PC-9 (cell line): ENCODE measurements around the gene CRABP2. TPM values are rescaled to one million over a fixed set of nuclear protein-coding genes. Genes with fewer than 3 reads are reported as not detected.

Source experiments
- BruUV-seq: library from RNA; stranded (reverse); fragments of 400-500 nt; replicated peaks from 2 replicates; lab custom pipeline; 2021; lab: Mats Ljungman, UMichigan
- CTCF ChIA-PET: fragments of 300-600 bp; sonication (Branson Sonifier 250); formaldehyde crosslinking; loops from one replicate; lab custom pipeline; 2022; ENCODE audit warnings: antibody characterized with exemption; lab: Charles Lee
- POLR2A ChIA-PET: fragments of 300-600 bp; sonication (Branson Sonifier 250); formaldehyde crosslinking; loops from one replicate; lab custom pipeline; 2022; ENCODE audit warnings: antibody characterized with exemption; ENCODE audit not compliant: unreplicated experiment; lab: Charles Lee
- DNase-seq, 2 experiments: peaks; one replicate each; pipeline versions ENCODE4 v3.0.0 to v3.0.0-alpha.2; 2015 to 2022; ENCODE audit warnings: mixed read lengths in 1 of 2
- H2AFZ ChIP-seq: fragments of 200-600 bp; sonication (generic); 2 replicates; pipeline ENCODE4 v1.8.1; 2017; ENCODE audit warnings: antibody characterized with exemption
- H3F3A ChIP-seq: fragments of 200-600 bp; sonication (generic); 2 replicates; pipeline ENCODE4 v1.8.1; 2017; ENCODE audit warnings: antibody characterized with exemption, mild to moderate bottlenecking, low read depth; ENCODE audit not compliant: insufficient read depth
- H3K27ac ChIP-seq: fragments of 200-600 bp; sonication (generic); 2 replicates; pipeline ENCODE4 v1.6.1; 2016; ENCODE audit warnings: mixed run types
- H3K27me3 ChIP-seq: fragments of 200-600 bp; sonication (generic); 2 replicates; pipeline ENCODE4 v1.6.1; 2016; ENCODE audit warnings: low read depth, mixed run types; ENCODE audit not compliant: insufficient read depth
- H3K36me3 ChIP-seq: fragments of 200-600 bp; sonication (generic); 2 replicates; pipeline ENCODE4 v1.6.1; 2016; ENCODE audit warnings: low read depth, mixed run types
- H3K4me1 ChIP-seq: fragments of 200-600 bp; sonication (generic); replicated peaks from 2 replicates; pipeline ENCODE4 v1.6.1; 2016; ENCODE audit warnings: mixed run types; ENCODE audit not compliant: insufficient read depth
- H3K4me2 ChIP-seq: fragments of 200-600 bp; sonication (generic); 2 replicates; pipeline ENCODE4 v1.6.1; 2017; ENCODE audit warnings: mixed run types
- H3K4me3 ChIP-seq: fragments of 200-600 bp; sonication (generic); 2 replicates; pipeline ENCODE4 v1.6.1; 2016; ENCODE audit warnings: mixed run types
- H3K79me2 ChIP-seq: fragments of 200-600 bp; sonication (generic); 2 replicates; pipeline ENCODE4 v1.6.1; 2017; ENCODE audit warnings: low read depth, mixed run types
- H3K9me2 ChIP-seq: fragments of 200-600 bp; sonication (generic); 2 replicates; pipeline ENCODE4 v1.8.1; 2017; ENCODE audit warnings: mild to moderate bottlenecking; ENCODE audit not compliant: insufficient read depth
- H3K9me3 ChIP-seq: fragments of 200-600 bp; sonication (generic); 2 replicates; pipeline ENCODE4 v1.8.1; 2016; ENCODE audit warnings: low read depth; ENCODE audit not compliant: insufficient read depth
- H4K20me1 ChIP-seq: fragments of 200-600 bp; sonication (generic); 2 replicates; pipeline ENCODE4 v1.8.1; 2017; ENCODE audit not compliant: insufficient read depth
- CTCF ChIP-seq: fragments of 200-600 bp; sonication (generic); conservative IDR thresholded peaks from 2 replicates; pipeline ENCODE4 v1.6.1; 2017; ENCODE audit warnings: mixed run types, antibody characterized with exemption, mild to moderate bottlenecking, moderate library complexity
- EZH2 ChIP-seq: fragments of 200-600 bp; sonication (generic); IDR thresholded peaks from 2 replicates; pipeline ENCODE4 v1.8.0; 2017; ENCODE audit warnings: antibody characterized with exemption, low read depth
- intact Hi-C: fragments of 100-400 bp; cut with micrococcal nuclease; formaldehyde crosslinking; loops from one replicate; pipeline ENCODE4 v1.10.0; 2022; ENCODE audit not compliant: unreplicated experiment
- total RNA-seq: library from RNA; stranded (reverse); gene quantifications from 2 replicates; pipeline ENCODE4 v1.2.3, GENCODE V29; 2021

Gene CRABP2
- total RNA-seq, 1 experiment from 2014 or later = 142 TPM

- Histone ChIP-seq H3K4me2 (peak overlapping the region; percentile 100), H3K27ac (peak overlapping the region; percentile 93), H4K20me1 (peaks cover 16% of the 10 kb centered on the region), H3F3A (peaks cover 75% of the 10 kb centered on the region), H3K36me3 (peaks cover 32% of the 10 kb centered on the region), H3K79me2 (peaks cover 81% of the 10 kb centered on the region), H3K4me3 (peak overlapping the region; percentile 95), H2AFZ (no peak overlapping the region), H3K27me3 (no peaks in the 10 kb centered on the region), H3K4me1 (peaks cover 28% of the 10 kb centered on the region), H3K9me2 (no peaks in the 10 kb centered on the region), H3K9me3 (no peaks in the 10 kb centered on the region)
- ChIA-PET CTCF (interaction anchor here (0.6 to 0.7 kb wide), 2 partner anchors 115 to 119 kb away, joined by 3 to 9 read pairs; no protein-coding TSS in a partner anchor), POLR2A (interaction anchor here (0.6 to 1.0 kb wide), 5 partner anchors 18 to 408 kb away, joined by 3 to 10 read pairs (median 7); partner anchors contain the start of genes ISG20L2, METTL25B and PRCC)
- intact Hi-C loops = no loop called here
- TF ChIP-seq CTCF (peak; percentile 42; the same call in 1 of the 2 replicates), EZH2 (no peak)
- no TSS peak for BruUV-seq
- peak; percentile 89 to 96 for DNase-seq
These were observed 41.6 kb upstream of the CRABP2 start for GRCh38 chr1:156746728-156747631.

GRCh38 chr1:156746406-156746727 is 41.0 kb upstream of the CRABP2 start:
- no peak overlapping the region for H2AFZ ChIP-seq
- no peaks in the 10 kb centered on the region for H3K9me3 ChIP-seq
- no TSS peak for BruUV-seq
- ChIA-PET POLR2A (interaction anchor here (0.6 to 0.7 kb wide), 2 partner anchors 18 to 21 kb away, joined by 4 to 10 read pairs; partner anchors contain the start of genes ISG20L2, METTL25B and PRCC), CTCF (no interaction called here)
- H3K36me3 ChIP-seq = peaks cover 32% of the 10 kb centered on the region
- TF ChIP-seq CTCF (no peak), EZH2 (no peak)
- H3K9me2 ChIP-seq = no peaks in the 10 kb centered on the region
- peaks cover 79% of the 10 kb centered on the region for H3K79me2 ChIP-seq
- H3F3A ChIP-seq = peaks cover 81% of the 10 kb centered on the region
- H4K20me1 ChIP-seq = peaks cover 16% of the 10 kb centered on the region
- H3K4me2 ChIP-seq = peak overlapping the region; percentile 100
- intact Hi-C loops = no loop called here
- H3K27ac ChIP-seq = peak overlapping the region; percentile 93
- peak overlapping the region; percentile 95 for H3K4me3 ChIP-seq
- H3K27me3 ChIP-seq = no peaks in the 10 kb centered on the region
- H3K4me1 ChIP-seq = peaks cover 34% of the 10 kb centered on the region
- no peak for DNase-seq

DNA sequence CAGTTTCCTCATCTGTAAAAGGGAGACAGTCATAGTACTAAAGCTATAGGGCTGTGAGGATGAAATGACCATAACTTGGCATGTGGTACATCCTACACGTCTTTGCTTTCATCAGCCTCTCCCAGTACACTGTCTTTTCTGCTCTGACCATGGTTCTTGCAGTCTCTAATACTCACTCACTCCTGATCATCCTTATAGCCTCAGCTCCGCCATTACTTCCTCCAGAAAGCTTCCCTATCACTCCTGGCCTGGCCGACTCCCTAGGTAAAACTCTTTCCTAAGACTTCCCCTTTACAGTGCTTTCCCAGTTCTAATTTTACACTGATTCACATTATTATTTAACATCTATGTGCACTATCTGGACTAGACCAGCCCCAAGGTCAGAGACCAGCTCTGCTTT is 40.5 kb upstream of the CRABP2 start:
- H3K9me2 ChIP-seq = no peaks in the 10 kb centered on the region
- CTCF ChIA-PET = no interaction called here

More for the DNA sequence above, 40.5 kb upstream of the CRABP2 start:
- peak overlapping the region; percentile 95 for H3K4me3 ChIP-seq
- peaks cover 16% of the 10 kb centered on the region for H4K20me1 ChIP-seq
- TF ChIP-seq EZH2 (no peak), CTCF (no peak)
- POLR2A ChIA-PET = interaction anchor here (0.6 to 0.7 kb wide), 2 partner anchors 17 to 21 kb away, joined by 4 to 10 read pairs; partner anchors contain the start of genes ISG20L2, METTL25B and PRCC
- no peaks in the 10 kb centered on the region for H3K27me3 ChIP-seq
- H3K27ac ChIP-seq = peak overlapping the region; percentile 93
- peaks cover 34% of the 10 kb centered on the region for H3K4me1 ChIP-seq
- DNase-seq = no peak
- no peaks in the 10 kb centered on the region for H3K9me3 ChIP-seq
- peaks cover 82% of the 10 kb centered on the region for H3F3A ChIP-seq
- peaks cover 75% of the 10 kb centered on the region for H3K79me2 ChIP-seq
- no peak overlapping the region for H2AFZ ChIP-seq
- intact Hi-C loops = no loop called here
- peak overlapping the region; percentile 100 for H3K4me2 ChIP-seq
- BruUV-seq = no TSS peak
- H3K36me3 ChIP-seq = peaks cover 32% of the 10 kb centered on the region
